Femur (tissue), 1 donor: Measurements from ENCODE around the gene TUT4.
A peak's percentile ranks its signal among the peaks of the same experiment; 100 is the strongest.

Source experiments
- DNase-seq: peaks from one replicate; pipeline ENCODE4 v3.0.0-alpha.2; 2017

Gene TUT4

DNA sequence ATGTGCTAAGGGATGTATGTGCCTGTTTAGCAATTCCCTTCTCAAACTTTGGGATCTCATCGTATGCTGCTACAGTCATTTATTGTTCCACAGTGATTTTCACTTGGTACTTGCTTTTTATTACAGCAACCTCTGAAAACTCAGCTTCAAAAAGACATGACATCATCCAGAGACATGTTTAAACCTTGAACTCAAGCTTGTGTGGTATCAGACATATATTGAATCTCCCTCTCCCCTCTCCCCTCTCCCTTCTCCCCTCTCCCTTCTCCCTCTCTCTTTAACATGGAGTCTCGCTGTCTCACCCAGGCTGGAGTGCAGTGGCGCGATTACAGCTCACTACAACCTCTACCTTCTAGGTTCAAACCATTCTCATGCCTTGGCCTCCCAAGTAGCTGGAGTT, 19.5 kb upstream of the TUT4 start:
- no peak for DNase-seq

DNA sequence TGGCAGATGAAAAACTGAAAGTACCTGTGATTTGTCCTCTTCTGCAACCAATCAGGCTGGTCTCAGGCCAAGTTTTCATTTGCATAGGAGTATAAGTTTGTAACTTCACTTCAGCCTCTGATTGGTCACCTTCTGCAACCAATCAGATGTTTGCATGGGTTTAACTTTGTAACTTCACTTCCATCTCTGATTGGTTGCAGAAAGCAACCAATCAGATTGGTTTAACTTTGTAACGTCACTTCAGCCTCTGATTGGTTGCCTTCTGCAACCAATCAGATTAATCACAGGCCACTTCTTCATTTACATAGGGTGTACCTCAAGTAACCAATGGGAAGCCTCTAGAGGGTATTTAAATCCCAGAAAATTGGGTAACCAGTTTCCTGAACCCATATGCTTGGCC, 18.9 kb upstream of the TUT4 start:
- no peak for DNase-seq

DNA sequence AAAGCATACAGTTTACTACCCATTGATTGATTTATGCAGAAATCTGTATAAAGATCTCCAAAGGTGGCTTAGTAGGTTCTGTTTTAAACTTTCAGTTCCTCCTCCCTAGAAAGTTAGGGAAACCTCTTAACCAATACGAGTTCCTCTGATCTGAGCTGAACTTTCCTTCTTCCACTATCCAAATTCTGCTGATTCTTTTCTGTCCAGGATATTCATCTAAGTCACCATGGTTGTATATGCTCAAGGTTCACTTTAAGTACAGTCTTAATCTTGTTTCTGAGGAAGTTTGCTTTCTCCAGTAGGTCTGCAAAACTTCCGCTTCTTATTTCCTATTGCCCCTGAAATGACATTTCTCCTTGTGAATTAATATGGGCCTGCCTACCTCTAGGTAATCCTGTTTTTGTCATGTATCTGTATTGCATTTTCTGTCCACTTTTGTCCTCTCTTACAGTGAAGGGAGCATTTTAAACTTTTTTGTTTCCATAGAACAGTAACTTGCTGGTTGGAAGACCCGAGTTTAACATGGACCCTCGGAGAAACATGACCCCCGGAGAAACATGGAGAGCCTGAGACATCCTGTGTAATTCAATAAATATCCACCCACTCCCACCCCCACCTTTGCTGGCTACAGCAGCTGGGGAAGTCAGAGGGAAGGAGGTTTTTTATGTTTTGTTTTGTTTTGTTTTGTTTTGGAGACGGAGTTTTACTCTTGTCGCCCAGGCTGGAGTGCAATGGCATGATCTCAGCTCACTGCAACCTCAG, 16.7 kb upstream of the TUT4 start:
- peak; percentile 42 for DNase-seq

DNA sequence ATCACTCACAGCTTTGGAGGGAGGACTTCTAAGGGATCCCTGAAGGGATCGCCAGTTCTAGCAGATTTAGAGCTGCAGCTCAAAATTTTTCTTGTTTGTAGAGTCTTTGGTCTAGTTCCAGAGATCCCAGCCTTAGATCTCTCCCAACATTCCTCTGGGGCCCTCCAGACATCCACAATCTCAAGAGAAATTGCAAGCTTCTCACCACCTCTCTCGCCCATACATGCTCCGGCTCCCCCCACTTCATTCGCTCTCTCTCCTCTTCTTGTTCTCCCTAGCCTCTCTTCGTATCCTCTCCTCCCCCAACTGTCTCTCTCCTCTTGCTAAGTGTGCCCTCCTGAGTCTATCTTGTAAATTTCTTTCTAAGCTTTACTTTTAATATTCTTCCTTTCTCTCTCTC, 15.1 kb upstream of the TUT4 start:
- no peak for DNase-seq

DNA sequence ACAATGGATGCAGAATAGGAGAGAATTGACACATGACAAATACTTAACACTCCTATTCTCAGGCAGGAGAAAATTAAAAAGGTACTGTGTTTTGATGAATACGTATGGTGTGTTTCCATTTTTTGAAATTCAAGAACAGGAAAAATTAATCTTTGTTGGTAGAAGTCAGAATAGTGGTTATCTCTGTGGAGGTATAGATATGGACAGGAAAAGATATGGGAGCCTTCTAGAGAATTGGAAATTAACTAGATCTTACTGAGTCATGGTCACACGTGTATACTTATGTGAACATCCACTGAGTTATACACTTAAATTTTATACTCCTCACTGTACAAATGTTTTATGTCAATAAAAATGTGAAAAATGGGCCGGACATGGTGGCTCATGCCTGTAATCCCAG, 9.9 kb upstream of the TUT4 start:
- no peak for DNase-seq

DNA sequence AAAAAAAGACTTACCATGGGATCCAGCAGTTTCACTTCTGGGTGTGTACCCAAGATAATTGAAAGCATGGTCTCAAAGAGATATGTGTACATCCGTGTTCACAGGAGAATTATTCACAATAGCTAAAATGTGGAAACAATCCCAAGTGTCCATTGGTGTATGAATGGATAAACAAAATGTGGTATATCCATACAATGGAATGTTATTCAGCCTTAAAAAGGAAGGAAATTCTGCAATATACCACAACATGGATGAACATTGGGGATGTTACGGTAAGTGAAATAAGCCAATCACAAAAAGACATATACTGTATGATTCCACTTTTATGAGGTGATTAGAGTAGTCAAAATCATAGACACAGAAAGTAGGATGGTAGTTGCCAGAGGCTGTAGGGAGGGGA, 7.0 kb upstream of the TUT4 start:
- no peak for DNase-seq

DNA sequence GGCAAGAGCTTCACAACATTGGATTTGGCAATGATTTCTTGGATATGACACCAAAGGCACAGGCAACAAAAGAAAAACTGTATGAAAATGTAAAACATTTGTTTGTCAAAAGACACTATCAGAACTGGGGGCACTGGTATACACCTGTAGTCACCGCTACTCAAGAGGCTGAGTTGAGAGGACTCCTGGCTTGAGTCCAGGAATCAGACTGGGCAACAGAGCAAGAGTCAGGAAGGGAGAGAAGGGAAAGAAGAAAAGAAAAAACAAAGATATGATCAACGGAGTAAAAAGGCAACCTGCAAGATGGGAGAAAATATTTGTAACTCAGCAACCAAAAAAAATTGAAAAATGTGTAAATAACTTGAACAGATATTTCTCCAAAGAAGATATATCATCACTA, 6.0 kb upstream of the TUT4 start:
- no peak for DNase-seq

DNA sequence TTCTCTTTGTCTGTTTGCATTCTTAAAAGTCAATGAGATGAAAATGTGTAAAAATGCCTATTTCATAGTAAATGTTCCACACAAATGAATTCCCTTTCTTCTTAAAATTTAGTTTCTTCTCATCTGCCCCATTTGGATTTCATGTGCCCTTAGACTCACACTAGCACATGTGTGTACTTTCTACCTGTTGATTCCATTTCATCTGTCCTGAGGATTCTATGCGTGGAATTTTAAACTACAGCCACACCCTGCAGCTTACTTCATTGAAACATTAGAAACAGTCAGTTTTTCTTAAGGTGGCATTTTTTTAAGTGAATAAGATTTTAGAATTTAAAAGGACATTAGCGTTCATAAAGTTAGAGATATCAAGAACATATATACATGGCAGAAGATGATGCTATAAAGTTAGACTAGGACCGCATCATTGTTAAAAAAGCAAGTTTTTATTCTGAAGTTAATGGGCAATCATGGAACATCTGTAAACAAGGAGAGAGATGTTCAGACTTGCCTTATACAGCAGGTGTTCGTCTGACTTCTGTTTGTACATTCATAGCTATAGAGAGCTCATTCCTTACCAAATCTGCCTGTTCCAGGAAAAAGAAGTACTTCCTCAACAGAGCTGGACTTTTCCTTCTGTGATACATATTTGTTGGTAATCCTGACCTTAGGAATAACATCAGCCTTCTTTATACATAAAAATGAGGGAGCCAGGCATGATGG, 3.9 kb upstream of the TUT4 start:
- DNase-seq: no peak

DNA sequence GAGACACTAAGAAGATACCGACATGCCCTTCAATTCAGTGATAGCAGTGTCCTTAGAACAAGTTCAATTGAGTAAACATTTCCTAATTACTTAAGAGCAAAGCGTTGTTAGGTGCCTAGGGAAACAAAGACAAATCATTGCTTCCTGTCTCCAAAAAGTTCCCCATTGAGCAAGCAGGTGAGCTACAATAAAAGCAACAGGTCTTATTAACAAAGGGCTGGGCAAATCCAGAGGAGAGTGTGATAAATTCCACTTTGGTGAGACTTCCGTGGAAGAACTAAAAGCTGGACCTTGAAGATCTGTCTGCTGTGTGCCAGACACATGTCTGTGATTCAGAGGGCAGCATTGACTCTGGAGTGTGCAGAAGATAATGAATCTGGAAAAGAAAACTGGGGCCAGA, 1.9 kb upstream of the TUT4 start:
- no peak for DNase-seq

DNA sequence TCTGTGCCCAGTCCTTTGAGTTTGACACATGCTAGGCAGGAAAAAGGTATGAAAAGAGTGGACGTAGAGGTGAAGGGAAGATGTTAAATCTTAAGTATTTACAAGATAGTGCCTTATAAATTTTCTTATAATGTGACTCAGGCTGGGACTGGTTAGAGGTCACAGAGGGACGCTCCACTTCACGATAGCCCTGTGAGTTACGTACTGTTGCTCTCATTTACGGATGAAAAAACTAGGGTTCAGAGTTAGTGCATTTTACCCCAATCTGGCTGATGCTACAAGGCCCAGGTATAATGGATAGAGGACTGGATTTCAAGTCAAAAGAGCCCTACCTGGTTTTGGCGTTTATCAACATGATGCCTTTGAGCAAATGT, 1.4 kb upstream of the TUT4 start:
- DNase-seq: no peak

DNA sequence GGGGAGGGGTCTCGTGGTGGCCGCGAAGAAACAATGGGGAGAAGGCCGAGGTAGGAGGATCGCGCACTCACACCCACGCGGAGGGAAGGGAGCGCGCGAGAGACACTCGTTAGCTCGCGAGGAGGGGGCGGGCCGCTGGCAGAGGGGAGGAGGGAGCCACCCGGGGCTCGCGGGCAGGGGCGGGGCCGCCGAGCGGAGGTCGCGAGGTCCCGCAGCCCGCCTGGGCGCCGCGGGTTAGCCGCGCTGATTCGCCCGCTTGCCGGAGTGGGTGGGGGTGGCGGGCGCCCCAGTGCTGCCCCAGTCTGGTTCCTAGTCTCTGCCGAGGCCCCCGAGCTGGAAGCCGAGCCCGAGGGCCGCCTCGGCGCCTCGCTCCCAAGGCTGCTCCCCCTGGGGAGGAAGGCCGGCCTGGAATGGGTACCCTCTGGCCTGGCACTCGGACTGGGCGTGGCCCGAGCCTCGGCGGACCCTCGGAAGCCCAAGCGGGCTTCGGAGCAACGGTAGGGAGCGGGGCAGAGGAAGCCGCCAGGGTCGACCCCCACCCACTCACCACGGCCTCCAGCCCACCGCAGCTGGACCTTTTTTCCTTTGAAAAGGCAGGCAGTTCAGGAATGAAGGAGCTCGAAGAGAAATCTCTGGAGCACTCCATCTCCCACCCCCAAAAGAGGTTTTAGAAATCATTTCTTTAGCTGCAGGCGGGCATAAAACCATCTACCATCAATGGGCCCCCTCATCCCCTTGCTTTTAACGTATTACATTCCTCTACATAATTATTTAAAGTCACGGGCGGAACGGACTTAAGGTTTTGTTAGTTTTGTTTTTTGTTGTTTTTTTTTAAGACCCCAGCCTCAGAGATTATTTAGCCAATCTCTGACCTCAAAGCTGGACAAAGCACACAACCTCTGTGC, 722 bp upstream of the TUT4 start:
- peak; percentile 95 for DNase-seq

DNA sequence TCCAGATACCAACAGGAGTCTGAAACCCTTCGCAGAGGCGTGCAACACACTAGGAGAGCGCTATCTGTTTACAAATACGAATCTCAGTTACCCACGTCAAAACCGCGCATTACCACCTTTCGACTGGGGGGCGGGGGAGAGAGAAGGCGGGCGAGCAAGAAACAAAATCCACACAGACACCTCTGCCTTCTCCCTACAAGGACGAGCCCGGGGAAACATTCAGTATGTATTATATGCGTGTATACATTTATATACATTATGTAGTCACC, 722 bp downstream of the TUT4 start:
- DNase-seq: peak; percentile 57

DNA sequence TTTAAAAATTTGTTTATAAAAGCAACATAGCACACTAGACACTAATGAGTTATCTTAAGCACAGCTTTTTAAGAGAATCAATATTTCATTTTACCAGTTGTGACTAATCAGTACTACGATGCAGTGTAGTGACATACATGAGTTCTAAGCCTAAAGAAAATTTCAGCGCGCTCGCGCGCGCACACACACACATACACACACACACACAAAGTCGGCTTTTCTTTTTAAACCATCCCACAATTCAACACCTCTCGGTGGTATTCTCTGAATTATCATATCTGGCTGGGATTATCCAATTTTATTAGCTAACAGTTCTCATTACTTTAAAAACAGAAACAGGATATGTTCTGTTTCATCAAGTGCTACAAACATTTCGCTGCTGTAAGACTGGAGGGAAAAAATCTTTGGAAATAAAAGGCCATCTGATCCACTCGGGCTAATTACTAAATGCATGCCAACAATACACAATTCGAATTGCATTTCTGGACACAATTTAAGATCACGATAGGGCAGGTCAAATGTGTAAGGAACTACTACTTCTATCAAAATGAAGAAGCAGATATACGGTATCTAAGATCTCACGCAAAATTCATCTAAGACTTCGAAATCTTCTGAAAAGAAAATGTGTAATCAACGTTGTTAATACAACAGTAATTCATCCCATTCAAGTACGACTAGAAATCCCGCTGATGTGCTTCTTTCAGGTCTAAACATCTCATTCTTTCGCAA, 1.2 kb downstream of the TUT4 start:
- DNase-seq: no peak

DNA sequence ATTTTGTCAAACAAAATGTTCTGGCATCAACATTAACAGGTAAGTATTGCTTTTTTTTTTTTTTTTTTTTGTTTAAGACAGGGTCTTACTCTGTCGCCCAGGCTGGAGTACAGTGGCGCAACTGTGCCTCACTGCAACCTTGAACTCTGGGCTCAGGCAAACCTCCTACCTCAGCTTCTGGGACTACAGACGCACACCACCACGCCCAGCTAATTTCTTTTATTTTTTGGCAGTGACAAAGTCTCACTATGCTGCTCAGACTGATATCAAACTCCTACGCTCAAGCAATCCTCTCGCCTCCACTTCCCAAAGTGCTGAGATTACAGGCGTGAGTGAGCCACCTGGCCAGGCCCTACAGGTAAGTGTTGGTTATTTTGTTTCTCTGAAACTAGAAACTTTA, 2.4 kb downstream of the TUT4 start:
- DNase-seq: no peak

DNA sequence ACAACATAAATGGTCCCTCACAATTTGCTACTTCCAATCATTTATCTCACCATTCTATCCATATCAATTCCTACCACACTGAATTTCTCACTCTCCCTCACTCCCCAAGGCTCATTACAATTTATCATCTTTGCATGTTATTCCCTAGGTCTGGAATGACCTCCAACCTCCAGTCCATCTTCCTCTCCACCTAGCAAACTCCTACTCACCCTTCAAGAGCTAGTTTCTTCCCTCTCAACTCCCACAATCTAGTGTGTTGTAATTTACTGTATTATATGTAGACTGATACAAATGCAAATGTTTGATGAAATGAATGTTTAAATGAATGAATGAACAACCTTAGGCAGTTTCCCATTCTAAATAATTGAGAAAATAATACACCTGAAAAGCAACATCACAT, 3.6 kb downstream of the TUT4 start:
- DNase-seq: no peak

DNA sequence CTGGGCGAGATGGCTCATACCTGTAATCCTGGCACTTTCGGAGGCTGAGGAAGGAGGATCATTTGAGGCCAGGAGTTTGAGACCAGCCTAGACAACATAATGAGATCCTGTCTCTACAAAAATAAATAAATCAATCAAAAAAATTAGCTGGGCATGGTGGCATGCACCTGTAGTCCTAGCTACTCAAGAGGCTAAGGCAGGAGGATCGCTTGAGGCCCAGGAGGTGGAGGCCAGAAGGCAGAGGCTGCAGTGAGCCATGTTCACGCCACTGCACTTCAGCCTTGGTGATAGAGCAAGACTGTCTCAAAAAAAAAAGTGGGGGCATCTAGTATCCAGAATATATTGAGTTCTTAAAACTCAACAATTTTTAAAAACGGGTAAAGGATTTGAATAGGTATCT, 6.0 kb downstream of the TUT4 start:
- no peak for DNase-seq

DNA sequence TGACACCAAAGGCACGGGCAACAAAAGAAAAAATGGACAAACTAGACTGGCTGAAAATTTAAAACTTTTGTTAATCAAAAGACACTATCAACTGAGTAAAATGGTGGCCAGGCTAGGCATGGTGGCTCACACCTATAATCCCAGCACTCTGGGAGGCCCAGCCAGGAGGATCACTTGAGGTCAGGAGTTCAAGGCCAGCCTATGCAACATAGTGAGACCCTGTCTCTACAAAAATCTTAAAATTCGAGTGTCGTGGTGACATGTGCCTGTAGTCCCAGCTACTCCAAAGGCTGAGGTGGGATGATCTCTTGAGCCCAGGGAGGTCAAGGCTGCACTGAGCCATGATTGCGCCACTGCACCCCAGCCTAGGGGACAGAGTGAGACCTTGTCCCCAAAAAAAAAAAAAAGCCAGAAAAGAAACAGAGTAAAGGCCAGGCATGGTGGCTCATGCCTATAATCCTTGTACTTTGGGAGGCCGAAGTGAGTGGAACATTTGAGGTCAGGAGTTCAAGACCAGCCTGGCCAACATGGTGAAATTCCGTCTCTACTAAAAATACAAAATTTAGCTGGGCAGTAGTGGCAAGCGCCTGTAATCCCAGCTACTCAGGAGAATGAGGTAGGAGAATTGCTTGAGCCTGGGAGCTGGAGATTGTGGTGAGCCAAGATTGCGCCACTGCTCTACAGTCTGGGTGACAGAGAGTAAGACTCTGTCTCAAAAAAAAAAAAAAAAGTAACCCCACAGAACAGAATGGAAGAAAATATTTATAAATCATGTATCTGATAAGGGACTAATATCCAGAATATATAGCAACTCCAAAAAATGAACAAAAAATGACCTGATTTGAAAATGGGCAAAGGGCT, 8.0 kb downstream of the TUT4 start:
- DNase-seq: no peak

DNA sequence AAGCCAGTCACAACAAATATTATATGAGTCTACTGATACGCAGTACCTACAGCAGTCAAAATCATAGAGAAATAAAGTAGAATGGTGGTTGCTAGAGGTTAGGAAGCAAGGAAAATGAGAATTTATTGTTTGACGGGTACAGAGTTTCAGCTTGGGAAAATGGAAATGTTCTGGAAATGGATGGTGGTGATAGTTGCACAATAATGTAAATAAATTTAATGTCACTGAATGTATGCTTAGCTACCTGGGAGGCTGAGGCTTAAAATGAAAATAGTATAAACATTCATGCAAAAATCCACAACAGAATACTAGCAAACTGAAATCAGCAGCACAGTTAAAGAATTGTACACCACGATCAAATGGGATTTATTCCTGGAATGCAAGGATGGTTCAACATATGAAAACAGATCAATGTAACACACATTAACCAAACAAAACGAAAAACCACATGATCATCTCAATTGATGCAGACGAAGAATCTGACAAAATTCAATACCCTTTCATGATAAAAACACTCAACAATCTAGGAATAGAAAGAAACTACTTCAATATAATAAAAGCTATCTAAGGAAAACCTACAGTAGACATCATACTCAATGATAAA, 10.7 kb downstream of the TUT4 start:
- no peak for DNase-seq

DNA sequence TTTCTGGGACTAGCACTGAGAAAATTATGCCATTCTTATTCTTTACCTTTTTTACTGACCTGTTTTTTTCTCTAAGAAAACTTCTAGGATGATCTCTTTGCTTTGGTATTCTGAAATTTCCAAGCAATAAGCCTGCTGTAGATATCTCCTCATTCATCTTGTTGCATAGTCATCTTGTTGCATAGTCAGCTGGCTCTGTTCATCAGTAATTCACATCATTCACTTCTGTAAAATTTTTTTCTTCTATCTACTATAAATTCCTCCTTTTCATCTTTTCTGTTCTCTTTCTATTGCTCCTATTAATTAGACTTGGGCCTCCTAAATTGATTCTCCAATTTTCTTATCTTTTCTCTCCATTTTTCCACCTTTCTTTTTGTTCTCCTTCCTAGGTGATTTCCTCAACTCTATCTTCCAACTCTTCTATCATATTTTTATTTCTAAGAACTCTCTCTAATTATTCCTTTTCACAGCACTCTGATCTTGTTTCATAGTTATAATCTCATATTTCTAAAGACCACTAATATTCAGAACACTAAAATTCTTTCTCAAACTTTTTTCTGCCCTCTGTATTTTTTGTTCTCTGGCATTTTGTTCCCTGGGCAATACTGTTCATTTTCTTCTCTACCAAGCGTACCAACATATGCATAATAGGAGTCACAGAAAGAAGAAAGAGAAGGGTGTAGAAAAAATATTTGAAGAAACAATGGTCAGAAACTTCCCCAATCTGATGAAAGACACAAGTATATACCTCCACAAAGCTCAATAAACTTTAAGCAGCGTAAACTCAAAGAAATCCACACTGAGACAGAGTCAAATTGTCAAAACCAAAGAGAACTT, 17.7 kb downstream of the TUT4 start:
- DNase-seq: no peak

DNA sequence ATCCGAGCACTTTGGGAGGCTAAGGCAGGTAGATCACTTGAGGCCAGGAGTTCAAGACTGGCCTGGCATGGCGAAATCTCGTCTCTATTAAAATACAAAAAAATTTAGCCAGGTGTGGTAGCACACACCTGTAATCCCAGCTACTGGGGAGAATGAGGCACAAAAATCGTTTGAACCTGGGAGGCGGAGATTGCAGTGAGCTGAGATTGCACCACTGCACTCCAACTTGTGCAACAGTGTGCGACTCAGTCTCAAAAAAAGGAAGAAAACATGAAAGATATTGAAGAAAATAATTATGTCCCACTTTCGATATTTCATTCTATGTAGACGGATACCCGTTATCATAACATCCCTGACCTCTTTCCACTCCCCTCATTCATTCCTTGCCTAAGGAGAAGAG, 19.2 kb downstream of the TUT4 start:
- no peak for DNase-seq

DNA sequence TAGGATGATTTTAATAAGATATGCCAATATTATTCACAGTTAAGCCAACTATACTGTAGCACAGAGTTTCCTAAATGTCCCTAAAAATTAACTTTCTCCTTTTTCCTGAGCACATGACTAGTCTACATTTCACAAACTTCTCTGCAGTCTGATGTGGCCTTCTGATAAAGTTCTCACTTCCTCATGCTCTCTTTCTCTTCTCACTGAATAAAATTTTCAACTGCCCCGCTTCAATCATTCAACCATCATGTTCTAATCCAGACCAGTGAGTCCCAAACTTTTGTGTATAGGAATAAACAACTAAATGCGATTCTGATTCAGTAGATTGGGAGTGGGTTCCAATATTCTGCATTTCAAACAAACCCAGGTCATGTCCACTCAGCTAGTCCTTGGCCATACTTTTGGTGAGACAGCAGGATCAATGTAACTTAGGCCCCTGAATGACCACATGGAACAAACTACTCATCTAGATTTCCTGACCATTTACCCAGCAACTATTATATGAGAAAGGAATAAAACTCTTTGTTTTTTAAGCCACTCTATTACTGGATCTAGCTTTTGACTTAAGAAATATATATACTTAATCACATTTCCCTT, 20.1 kb downstream of the TUT4 start:
- DNase-seq: no peak
